Stimulated activated CD4-positive, alpha-beta T cell treated with anti-CD3 and anti-CD28 coated beads, TNF-alpha, amount 100 ng/mL, for 48 hours (primary cell): ENCODE measurements around the gene ZNHIT1.
"Not testable (repeated sequence)": the region's sequence is repeated elsewhere in the genome, so short reads cannot be mapped to it uniquely, and the experiment has no call there.

Experiments used
- DNase-seq, 3 donors: peaks; one replicate each; pipeline ENCODE4 v3.0.0-alpha.2; 2020; ENCODE audit warnings: low read depth in 3 of 3

Gene ZNHIT1

GRCh38 chr7:101186844-101187428 is 31.0 kb upstream of the ZNHIT1 start:
- DNase-seq: no peak

DNA sequence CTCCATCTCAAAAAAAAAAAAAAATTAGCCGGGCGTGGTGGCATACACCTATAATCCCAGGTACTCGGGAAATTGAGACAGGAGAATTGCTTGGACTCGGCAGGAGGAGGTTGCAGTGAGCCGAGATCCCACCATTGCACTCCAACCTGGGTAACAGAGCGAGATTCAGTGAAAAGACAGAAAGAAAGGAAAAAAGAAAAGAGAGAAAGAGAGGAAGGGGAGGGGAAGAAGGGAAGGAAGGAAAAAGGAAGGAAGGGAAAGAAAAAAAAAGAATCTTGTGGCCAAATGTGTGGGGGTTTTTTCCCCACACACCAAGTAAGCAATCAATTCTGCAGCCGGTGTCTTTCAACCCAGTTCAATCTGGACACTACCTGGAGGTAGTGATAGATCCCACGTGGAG is 28.9 kb upstream of the ZNHIT1 start:
- no peak for DNase-seq

GRCh38 chr7:101195884-101196283 is 22.1 kb upstream of the ZNHIT1 start:
- DNase-seq: no peak

DNA sequence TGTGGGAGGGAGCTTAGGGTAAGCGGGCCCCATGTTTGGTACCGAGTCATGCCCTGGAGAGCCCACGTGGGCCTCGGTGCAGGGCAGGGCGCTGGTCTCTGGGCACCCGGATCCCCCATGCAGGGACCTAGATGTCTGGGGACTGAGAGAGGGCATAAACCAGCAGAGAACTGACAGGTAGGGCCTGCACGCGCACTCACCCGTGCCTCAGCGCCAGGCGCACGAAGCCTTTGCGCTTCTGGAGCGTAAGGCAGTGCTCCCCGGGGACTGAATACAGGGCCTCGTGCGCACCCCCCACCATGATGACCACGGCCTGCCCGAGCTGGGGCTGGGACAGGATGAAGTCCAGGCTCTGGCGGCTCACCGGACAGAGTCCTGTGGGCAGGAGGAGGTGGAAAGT is 20.0 kb upstream of the ZNHIT1 start:
- DNase-seq: no peak

- DNase-seq: no peak
These were observed 19.5 kb upstream of the ZNHIT1 start for GRCh38 chr7:101198476-101198875.

- not testable (repeated sequence) for DNase-seq
These were observed 18.4 kb upstream of the ZNHIT1 start for GRCh38 chr7:101199522-101199921.

DNA sequence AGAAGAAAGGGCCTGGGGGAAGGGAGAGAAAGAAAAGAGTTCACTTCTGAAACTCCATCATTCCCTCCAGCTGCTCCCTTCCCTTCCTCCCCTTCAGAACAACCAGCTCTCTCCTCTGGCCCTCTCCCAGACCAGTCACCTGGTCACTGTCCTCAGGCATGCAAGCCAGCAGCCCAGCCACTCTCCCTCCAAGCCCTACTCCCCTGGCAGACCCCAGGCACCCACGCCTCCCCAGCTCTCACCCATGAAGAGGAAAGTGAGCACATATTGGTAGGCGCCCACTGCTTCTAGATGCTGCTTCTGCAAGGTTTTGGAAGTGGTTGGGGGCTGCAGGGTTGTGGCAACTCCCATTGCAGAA is 17.5 kb upstream of the ZNHIT1 start:
- DNase-seq: no peak

GRCh38 chr7:101200862-101201599 is 16.9 kb upstream of the ZNHIT1 start, which contains the start of gene MOGAT3:
TSS of gene MOGAT3 (minus strand) at chr7:101201036. CDS start at chr7:101200854, 182 bp downstream.
- DNase-seq: no peak

DNA sequence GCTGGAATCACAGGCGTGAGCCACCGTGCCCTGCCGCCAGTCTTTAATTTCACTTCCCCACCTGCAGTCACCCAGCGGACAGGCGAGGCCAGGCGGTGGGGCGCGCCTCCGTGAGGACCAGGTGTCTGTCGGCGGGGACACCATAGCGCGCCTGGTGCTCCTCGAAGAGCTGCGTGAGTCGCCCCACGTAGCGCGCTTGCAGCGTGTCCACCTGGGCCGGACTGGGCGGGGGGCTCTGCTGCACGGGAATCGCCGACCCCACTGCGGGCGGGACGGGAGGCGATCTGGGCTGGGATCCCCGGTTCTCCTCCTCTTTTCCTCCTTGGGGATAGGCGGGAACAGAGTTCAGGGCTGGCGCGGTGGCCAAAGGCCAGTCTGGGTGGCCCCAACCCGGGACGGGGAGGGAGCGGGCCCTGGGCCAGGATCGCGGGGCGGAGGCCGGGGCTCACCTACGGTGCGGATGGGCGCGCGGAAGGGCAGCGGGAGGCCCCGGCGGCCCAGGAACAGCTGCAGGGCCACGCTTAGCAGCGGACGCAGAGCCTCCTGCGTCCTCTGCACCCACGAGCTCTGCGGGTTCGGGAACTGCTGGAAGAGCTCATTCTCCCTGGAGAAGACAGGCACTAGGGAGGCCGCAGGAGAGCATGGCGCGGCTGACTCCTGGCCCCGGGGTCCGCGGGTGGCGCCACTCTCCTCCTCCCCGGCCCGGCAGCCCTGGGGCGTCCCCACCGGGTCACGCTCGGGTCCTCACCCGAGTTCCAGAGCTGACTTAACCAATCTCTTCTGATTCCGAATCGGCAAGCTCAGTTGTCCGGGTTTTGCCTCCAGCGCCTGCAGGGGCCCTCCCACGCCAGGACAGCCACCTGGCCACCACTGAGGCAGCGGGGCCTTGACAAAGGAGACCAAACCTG is 16.0 kb upstream of the ZNHIT1 start:
- DNase-seq: no peak

- DNase-seq: no peak
These were observed 15.4 kb upstream of the ZNHIT1 start for GRCh38 chr7:101202603-101202918.

DNA sequence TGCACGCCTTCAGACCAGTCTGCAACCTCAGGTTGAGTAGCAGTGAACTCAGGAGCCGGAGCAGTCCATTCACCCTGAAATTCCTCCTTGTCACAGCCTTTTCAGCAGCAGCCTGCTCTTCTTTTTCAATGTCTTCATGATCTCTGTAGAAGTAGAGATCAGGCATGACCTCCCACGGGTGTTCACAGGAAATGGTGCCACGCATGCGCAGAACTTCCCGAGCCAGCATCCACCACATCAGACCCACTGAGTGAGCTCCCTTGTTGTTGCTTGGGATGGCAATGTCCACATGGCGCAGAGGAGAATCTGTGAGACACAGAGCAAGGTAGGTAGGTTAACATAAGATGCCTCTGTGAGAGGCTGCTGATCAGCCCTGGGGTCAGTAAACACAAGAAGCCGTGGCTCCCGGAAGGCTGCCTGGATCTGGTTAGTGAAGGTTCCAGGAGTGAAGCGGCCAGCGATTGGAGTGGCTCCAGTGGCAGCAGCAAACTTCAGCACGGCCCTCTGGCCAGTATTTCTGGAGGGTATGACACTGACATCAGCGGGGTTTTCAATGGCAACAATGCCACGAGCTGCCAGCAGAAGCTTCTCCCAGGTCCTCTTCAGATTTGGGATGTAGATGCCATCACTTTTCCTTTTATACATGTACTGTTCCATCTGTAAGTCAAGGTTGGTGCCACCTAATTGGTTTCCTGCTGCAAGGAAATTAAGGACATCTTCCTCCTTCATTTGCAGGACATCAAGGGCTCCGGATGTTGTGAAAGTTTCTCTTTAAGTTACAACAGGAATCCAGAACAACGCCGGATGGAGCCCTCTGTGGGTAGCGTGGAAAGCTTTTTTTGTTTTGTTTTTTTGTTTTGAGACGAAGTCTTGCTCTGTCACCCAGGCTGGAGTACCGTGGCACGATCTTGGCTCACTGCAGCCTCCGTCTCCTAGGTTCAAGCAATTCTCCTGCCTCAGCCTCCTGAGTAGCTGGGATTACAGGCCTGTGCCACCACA is 13.9 kb upstream of the ZNHIT1 start:
- DNase-seq: not testable (repeated sequence)

- no peak for DNase-seq
These were observed 11.9 kb upstream of the ZNHIT1 start for GRCh38 chr7:101205901-101206664.

- DNase-seq: no peak
These were observed 11.3 kb upstream of the ZNHIT1 start for GRCh38 chr7:101206665-101207042.

DNA sequence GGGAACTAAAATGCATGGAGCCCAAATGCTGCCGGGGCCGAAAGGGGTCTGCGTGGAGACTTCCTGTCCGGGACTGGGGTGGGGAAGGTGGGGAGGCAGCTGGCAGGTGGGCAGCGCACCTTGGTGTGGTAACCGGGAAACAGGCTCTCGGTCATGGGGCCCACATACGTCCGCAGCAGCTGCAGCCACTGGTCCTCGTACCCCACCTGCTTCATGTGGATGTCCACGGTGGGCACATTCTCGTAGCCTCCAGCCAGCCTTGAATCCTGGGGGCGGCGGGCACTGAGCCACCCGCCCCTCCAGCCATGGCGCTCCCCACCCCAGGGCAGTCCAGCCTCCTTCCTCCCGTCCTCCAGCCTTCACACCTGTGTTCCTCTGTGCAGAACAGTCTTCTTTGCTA is 10.5 kb upstream of the ZNHIT1 start:
- DNase-seq: no peak

DNA sequence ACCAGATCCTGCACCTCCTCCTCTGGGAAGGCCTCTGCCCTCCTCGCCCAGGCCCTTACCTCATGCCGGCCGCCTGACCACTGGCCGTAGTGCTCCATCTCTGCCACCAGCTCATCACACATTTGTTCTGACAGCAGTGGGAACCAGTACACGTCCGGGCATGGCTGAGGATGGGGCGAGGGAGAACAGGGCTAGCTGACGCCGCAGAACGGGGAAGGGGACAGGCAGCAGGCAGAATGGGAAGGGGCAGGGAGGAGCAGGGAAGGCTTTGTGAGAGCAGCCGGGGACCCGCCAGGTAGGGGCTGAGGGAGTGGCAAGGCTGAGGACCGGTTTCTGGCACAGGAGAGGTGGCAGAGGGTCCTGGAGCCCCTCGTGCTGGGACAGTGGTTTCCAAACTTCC is 9.2 kb upstream of the ZNHIT1 start:
- no peak for DNase-seq

DNA sequence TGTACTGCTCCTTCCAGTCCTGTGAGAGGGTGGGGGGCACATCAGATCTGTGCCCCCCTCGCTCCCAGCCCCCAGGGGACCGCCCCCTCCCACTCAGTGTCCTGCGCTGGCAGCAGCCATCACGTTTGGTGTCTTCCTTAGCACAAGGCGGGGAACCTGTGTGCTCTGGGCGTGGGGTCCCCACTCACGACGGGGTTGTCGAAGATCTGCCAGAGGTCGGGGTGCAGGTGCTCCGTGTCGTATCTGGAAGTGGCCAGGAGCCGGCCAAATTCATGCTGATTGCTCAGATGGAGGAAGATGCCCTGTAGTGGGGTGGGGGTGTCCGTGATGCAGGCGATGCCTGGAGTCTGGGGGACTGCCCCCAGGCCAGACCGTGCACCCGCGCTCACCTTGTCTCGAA is 7.8 kb upstream of the ZNHIT1 start:
- DNase-seq: no peak

- DNase-seq: no peak
These were observed 6.5 kb upstream of the ZNHIT1 start for GRCh38 chr7:101211501-101211900.

DNA sequence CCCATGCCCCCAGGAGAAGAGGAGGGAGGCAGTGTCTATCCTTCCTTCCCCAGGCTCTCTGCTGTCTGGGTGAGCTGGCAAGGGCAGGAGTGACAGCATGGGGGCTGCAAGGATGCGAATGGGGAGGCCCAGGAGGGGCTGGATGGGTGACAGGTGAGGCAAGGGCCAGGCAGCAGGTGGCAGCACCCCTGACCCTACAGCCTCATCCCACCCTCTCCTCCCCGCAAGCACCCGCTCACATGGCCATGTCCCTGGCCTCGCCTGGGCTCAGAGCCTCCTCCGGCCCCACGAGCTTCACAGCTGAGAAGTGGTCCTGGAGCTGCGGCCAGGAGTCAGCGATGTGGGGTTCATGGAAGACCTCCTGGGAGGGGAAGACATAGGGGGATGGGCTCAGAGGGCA is 6.0 kb upstream of the ZNHIT1 start:
- no peak for DNase-seq

DNA sequence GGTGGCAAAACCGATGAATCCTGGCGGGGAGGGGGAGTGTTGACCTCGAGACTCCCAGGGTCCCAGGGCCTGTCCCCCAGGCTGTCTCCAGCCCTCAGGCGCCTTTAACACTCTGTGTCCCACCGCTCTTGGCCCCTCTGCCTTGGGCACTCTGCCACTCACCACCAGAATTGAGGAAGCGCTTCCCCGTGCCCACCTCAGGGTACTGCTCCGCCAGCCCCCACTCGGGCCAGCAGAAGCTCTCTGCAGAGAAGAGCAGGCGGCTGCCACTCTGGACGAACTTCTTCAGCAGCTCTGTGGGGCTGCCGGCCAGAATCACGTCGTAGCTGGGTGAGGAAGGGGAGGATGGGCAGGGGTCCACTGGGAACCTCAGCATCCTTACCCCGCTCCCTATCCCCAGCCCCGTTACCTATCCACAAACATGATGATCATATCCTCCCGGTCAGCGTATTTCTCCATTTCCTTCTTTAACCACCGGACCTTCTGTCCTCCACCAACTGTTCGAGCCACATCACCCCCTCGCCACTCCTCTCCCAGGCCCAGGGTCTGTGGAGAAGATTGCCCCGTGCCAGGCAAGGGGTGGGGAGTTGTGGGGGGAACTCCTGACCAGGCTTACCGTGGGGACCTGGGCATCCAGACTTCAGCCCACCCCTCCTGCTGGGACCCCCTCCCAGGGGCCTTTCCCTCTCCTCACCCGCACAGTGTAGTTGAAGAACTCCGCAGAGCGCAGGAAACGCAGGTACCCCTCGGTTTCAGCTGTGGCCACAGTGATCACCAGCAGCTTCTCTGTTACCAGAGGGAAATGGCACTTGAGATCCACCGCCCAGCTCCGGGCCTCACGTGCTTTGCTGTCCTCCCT is 1.7 kb upstream of the ZNHIT1 start:
- no peak for DNase-seq

GRCh38 chr7:101216860-101217387 is 1.0 kb upstream of the ZNHIT1 start:
- no peak for DNase-seq
